ENCODE measurements around the gene TMEM145. TPM values are rescaled to one million over a fixed set of nuclear protein-coding genes. Genes with fewer than 3 reads are reported as not detected.

TMEM145 gene
- polyA plus RNA-seq, 1 donor (not counting 4 experiments of a cell fraction or from before 2014, with no cell fraction given): not detected

DNA sequence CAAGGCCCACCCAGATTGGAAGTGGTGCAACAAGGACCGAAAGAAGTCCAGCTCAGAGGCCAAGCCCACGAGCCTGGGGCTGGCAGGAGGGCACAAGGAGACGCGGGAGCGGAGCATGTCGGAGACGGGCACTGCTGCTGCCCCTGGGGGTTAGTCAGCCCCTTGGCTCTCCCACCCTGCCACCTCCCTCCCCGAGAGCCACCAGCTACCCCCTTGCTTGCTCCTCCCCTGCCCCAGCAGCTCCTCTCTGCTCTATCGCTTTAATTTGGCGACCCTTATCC is 25.3 kb upstream of the TMEM145 start:
- FAIRE-seq (no peak), DNase-seq (ENCODE audit: low read depth, low spot score) (no peak)
- Histone ChIP-seq H3K4me2 (ENCODE audit: control insufficient read depth, extremely low read depth, insufficient read depth, low read depth, low read length) (no peak overlapping the region), H3K79me2 (ENCODE audit: control insufficient read depth, insufficient read depth, low read length) (peaks cover 21% of the 10 kb centered on the region), H3K4me1 (ENCODE audit: control insufficient read depth, extremely low read depth, insufficient read depth, low read length) (peaks cover 33% of the 10 kb centered on the region), H3K9me3 (ENCODE audit: control insufficient read depth, low read depth, low read length) (no peaks in the 10 kb centered on the region), H3K36me3 (ENCODE audit: control insufficient read depth in 2 of 2, extremely low read depth in 1 of 2, insufficient read depth in 2 of 2, low read length in 2 of 2) (peaks cover 33 to 43% of the 10 kb centered on the region in 2 experiments), H3K27ac (ENCODE audit: control insufficient read depth, insufficient read depth, low read length) (no peak overlapping the region), H3K27me3 (ENCODE audit: control insufficient read depth, extremely low read depth, insufficient read depth, low read length) (no peaks in the 10 kb centered on the region), H3K9ac (ENCODE audit: control insufficient read depth, extremely low read depth, insufficient read depth, low read length) (no peak overlapping the region), H4K20me1 (ENCODE audit: control insufficient read depth, extremely low read depth, insufficient read depth, low read length) (no peaks in the 10 kb centered on the region), H3K9me1 (ENCODE audit: control insufficient read depth, extremely low read depth, insufficient read depth, low read length) (no peaks in the 10 kb centered on the region), H3K4me3 (ENCODE audit: control insufficient read depth in 2 of 3, extremely low read depth in 1 of 3, insufficient read depth in 2 of 3, low read depth in 1 of 3, low read length in 3 of 3) (no peak overlapping the region), H2AFZ (ENCODE audit: control insufficient read depth, low read length) (no peak overlapping the region)
- dilution Hi-C loops (cut with MboI; ENCODE audit: extremely low pct_ligation_motif_present, low sequenced_read_pairs): no loop called here
- TF ChIP-seq EZH2 (IDR thresholded peaks at IDR 0.05; ENCODE audit: low read length): no peak
- TF ChIP-seq, protein P1, sequence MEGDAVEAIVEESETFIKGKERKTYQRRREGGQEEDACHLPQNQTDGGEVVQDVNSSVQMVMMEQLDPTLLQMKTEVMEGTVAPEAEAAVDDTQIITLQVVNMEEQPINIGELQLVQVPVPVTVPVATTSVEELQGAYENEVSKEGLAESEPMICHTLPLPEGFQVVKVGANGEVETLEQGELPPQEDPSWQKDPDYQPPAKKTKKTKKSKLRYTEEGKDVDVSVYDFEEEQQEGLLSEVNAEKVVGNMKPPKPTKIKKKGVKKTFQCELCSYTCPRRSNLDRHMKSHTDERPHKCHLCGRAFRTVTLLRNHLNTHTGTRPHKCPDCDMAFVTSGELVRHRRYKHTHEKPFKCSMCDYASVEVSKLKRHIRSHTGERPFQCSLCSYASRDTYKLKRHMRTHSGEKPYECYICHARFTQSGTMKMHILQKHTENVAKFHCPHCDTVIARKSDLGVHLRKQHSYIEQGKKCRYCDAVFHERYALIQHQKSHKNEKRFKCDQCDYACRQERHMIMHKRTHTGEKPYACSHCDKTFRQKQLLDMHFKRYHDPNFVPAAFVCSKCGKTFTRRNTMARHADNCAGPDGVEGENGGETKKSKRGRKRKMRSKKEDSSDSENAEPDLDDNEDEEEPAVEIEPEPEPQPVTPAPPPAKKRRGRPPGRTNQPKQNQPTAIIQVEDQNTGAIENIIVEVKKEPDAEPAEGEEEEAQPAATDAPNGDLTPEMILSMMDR (optimal IDR thresholded peaks at IDR 0.05 in 1 of 3, IDR thresholded peaks at IDR 0.05 in 1 of 3, conservative IDR thresholded peaks at IDR 0.05 in 1 of 3; ENCODE audit: extremely low read depth in 1 of 3, insufficient read depth in 2 of 3, low read length in 3 of 3): no peak

DNA sequence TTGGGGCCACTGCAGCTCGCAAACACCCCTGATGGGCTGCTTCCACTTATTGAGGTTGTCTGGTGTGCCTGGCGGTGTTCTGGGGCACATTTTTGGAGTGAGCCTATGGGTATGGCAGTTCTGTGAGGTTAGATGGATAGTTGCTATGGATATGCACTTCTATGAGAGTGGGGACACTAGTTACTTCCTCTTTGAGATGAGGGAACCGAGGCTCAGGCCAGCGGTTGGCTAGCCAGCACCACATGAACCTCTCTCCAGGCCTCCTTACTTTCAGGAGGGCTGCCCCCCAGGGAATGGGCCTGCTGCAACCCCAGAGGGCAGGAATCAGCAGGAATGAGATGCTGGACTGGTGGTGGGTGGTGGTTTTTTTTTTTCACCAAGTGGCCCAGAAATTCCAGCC is 24.7 kb upstream of the TMEM145 start:
- Histone ChIP-seq H3K9me3 (ENCODE audit: control insufficient read depth, low read depth, low read length) (no peaks in the 10 kb centered on the region), H3K4me3 (ENCODE audit: control insufficient read depth in 2 of 3, extremely low read depth in 1 of 3, insufficient read depth in 2 of 3, low read depth in 1 of 3, low read length in 3 of 3) (no peak overlapping the region), H3K36me3 (ENCODE audit: control insufficient read depth in 2 of 2, extremely low read depth in 1 of 2, insufficient read depth in 2 of 2, low read length in 2 of 2) (peaks cover 39 to 43% of the 10 kb centered on the region in 2 experiments), H3K27me3 (ENCODE audit: control insufficient read depth, extremely low read depth, insufficient read depth, low read length) (no peaks in the 10 kb centered on the region), H3K9me1 (ENCODE audit: control insufficient read depth, extremely low read depth, insufficient read depth, low read length) (no peaks in the 10 kb centered on the region), H2AFZ (ENCODE audit: control insufficient read depth, low read length) (no peak overlapping the region), H3K4me2 (ENCODE audit: control insufficient read depth, extremely low read depth, insufficient read depth, low read depth, low read length) (no peak overlapping the region), H3K4me1 (ENCODE audit: control insufficient read depth, extremely low read depth, insufficient read depth, low read length) (peaks cover 27% of the 10 kb centered on the region), H4K20me1 (ENCODE audit: control insufficient read depth, extremely low read depth, insufficient read depth, low read length) (no peaks in the 10 kb centered on the region), H3K9ac (ENCODE audit: control insufficient read depth, extremely low read depth, insufficient read depth, low read length) (no peak overlapping the region), H3K79me2 (ENCODE audit: control insufficient read depth, insufficient read depth, low read length) (peaks cover 21% of the 10 kb centered on the region), H3K27ac (ENCODE audit: control insufficient read depth, insufficient read depth, low read length) (no peak overlapping the region)
- dilution Hi-C loops (cut with MboI; ENCODE audit: extremely low pct_ligation_motif_present, low sequenced_read_pairs): no loop called here
- DNase-seq (ENCODE audit: low read depth, low spot score) (no peak), FAIRE-seq (no peak)
- no peak for TF ChIP-seq EZH2 (IDR thresholded peaks at IDR 0.05; ENCODE audit: low read length)
- TF ChIP-seq, protein P1 (optimal IDR thresholded peaks at IDR 0.05 in 1 of 3, IDR thresholded peaks at IDR 0.05 in 1 of 3, conservative IDR thresholded peaks at IDR 0.05 in 1 of 3; ENCODE audit: extremely low read depth in 1 of 3, insufficient read depth in 2 of 3, low read length in 3 of 3): no peak

Measured in keratinocyte (primary cell).